Glutamatergic neuron (in vitro differentiated cells): Measurements from ENCODE around the gene CCDC91. TPM values are rescaled to one million over a fixed set of nuclear protein-coding genes. Genes with fewer than 3 reads are reported as not detected.

Experiments
- DNase-seq: peaks from one replicate; pipeline ENCODE4 v3.0.0; 2022
- H3K27ac Mint-ChIP-seq: one replicate; pipeline ENCODE4 v1.8.0; 2020; ENCODE audit warnings: mild to moderate bottlenecking, mixed read lengths, inconsistent platforms; ENCODE audit not compliant: unreplicated experiment
- H3K27me3 Mint-ChIP-seq: one replicate; pipeline ENCODE4 v1.8.0; 2020; ENCODE audit warnings: mild to moderate bottlenecking, moderate library complexity, mixed read lengths, inconsistent platforms; ENCODE audit not compliant: unreplicated experiment
- H3K36me3 Mint-ChIP-seq: one replicate; pipeline ENCODE4 v1.8.0; 2020; ENCODE audit warnings: mild to moderate bottlenecking, mixed read lengths, inconsistent platforms; ENCODE audit not compliant: unreplicated experiment
- H3K4me1 Mint-ChIP-seq: one replicate; pipeline ENCODE4 v1.8.0; 2020; ENCODE audit warnings: mild to moderate bottlenecking, low read depth, mixed read lengths, inconsistent platforms; ENCODE audit not compliant: unreplicated experiment
- H3K4me3 Mint-ChIP-seq: one replicate; pipeline ENCODE4 v1.8.0; 2020; ENCODE audit warnings: mild to moderate bottlenecking, mixed read lengths, inconsistent platforms; ENCODE audit not compliant: unreplicated experiment
- H3K9me3 Mint-ChIP-seq: one replicate; pipeline ENCODE4 v1.8.0; 2020; ENCODE audit warnings: mild to moderate bottlenecking, moderate library complexity, mixed read lengths, inconsistent platforms; ENCODE audit not compliant: unreplicated experiment
- total RNA-seq: library from RNA; stranded (reverse); fragmentation: NEBNext Ultra II Directional; extraction: Animal tissue kit (Norgen Biotek cat#: 25700); gene quantifications from one replicate; pipeline ENCODE4 v1.2.1, GENCODE V29; 2021; ENCODE audit not compliant: unreplicated experiment
- TF ChIP-seq, protein P1 (sequence below): fragments of 200-600 bp; sonication (generic); IDR thresholded peaks from one replicate; pipeline ENCODE4 v1.5.0; 2021; ENCODE audit not compliant: partially characterized antibody, unreplicated experiment

The CCDC91 gene
- total RNA-seq, 1 donor from 2014 or later: 37.3 TPM

- no peaks in the 10 kb centered on the region for H3K9me3 Mint-ChIP-seq
- TF ChIP-seq, protein P1, sequence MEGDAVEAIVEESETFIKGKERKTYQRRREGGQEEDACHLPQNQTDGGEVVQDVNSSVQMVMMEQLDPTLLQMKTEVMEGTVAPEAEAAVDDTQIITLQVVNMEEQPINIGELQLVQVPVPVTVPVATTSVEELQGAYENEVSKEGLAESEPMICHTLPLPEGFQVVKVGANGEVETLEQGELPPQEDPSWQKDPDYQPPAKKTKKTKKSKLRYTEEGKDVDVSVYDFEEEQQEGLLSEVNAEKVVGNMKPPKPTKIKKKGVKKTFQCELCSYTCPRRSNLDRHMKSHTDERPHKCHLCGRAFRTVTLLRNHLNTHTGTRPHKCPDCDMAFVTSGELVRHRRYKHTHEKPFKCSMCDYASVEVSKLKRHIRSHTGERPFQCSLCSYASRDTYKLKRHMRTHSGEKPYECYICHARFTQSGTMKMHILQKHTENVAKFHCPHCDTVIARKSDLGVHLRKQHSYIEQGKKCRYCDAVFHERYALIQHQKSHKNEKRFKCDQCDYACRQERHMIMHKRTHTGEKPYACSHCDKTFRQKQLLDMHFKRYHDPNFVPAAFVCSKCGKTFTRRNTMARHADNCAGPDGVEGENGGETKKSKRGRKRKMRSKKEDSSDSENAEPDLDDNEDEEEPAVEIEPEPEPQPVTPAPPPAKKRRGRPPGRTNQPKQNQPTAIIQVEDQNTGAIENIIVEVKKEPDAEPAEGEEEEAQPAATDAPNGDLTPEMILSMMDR: no peak
- no peak overlapping the region for H3K27ac Mint-ChIP-seq
- no peaks in the 10 kb centered on the region for H3K4me1 Mint-ChIP-seq
- DNase-seq: no peak
- H3K27me3 Mint-ChIP-seq: no peaks in the 10 kb centered on the region
- H3K4me3 Mint-ChIP-seq: no peak overlapping the region
- H3K36me3 Mint-ChIP-seq: peaks cover 3% of the 10 kb centered on the region
Observed at GRCh38 chr12:28390206-28390605, 199.9 kb downstream of the CCDC91 start.

DNA sequence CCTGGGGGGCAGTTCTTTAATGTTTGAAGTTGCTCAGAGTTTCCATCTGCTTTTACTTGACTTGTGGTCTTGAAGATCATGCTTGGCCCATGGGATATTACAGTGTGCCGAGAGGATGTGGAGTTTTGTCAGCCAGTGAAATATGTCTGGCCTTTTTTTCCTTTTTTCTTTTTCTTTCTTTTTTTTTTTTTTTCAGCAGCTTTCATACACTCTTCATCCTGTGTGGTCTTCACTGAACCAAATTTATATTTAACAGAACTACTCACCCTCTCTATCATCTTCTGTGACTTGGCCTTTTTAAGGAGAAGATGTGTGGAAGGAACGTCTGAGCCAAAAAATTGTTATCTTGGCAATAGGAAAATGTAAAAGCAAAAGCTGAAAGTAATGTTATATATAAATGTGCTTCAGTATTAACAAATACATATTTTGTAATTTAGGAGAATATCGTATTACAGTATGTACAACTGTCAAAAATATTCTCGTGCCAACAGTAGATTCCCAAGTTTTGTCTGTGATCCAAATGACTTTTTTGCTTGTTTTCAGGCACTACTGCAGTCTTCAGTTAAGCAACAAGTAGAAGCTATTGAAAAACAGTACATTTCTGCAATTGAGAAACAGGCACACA is 200.6 kb downstream of the CCDC91 start:
- Mint-ChIP-seq H3K27ac (no peak overlapping the region), H3K4me3 (no peak overlapping the region), H3K4me1 (no peaks in the 10 kb centered on the region), H3K36me3 (peaks cover 3% of the 10 kb centered on the region), H3K9me3 (no peaks in the 10 kb centered on the region), H3K27me3 (no peaks in the 10 kb centered on the region)
- TF ChIP-seq, protein P1: no peak
- no peak for DNase-seq

DNA sequence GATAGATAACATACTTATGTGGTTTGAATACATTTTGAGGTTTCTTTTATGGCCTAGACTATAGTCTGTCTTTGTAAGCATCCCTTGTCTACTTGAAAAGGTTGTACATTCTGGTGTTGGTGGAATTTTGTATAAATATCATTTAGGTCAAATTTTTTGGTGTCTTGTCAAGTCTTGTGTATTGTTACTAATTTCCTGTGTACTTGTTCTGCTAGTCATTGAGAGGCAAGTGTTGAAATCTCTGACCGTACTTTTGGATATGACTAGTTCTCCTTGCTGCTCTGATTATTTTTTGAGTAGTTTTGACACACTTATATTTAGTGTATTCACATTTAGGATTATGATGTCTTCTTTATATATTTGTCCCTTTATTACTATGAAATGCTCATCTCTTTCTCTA is 219.6 kb downstream of the CCDC91 start:
- no peak for DNase-seq
- Mint-ChIP-seq H3K27me3 (no peaks in the 10 kb centered on the region), H3K27ac (no peak overlapping the region), H3K9me3 (peaks cover 2% of the 10 kb centered on the region), H3K36me3 (no peaks in the 10 kb centered on the region), H3K4me3 (no peak overlapping the region), H3K4me1 (no peaks in the 10 kb centered on the region)
- TF ChIP-seq, protein P1: no peak

DNA sequence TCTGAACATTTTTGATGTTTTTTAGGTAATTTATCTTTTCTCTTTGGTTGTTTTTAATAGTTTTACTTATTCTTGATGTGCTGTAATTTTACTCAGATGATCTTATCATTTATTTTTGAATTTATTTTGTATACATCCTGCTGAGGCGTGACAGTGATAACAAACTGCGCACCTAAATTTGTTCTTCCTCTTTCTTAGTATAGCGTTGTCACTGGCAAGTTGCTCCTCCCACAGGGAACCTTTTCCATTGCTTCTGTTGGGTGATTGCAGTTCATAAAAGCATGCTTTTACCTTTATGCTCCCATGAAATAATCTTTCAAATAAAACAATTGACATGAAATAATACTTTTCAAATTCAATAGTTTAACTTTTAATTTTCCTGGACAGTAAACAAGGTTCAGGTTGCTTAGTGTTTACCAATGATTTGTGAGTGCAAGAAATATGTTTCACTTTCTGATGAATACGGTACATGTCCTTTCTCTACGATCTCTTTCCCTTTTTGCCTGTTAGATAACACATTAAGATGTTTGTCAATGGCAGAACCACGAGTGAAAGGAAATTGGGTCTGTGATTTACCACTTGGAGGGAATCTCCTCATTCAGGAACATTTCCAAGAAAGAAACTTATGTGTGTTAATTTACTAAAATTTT is 223.3 kb downstream of the CCDC91 start:
- Mint-ChIP-seq H3K4me3 (no peak overlapping the region), H3K27me3 (no peaks in the 10 kb centered on the region), H3K4me1 (no peaks in the 10 kb centered on the region), H3K27ac (no peak overlapping the region), H3K9me3 (no peaks in the 10 kb centered on the region), H3K36me3 (no peaks in the 10 kb centered on the region)
- TF ChIP-seq, protein P1: no peak
- no peak for DNase-seq

- H3K4me3 Mint-ChIP-seq: no peak overlapping the region
- no peaks in the 10 kb centered on the region for H3K4me1 Mint-ChIP-seq
- no peaks in the 10 kb centered on the region for H3K27me3 Mint-ChIP-seq
- DNase-seq: no peak
- H3K36me3 Mint-ChIP-seq: no peaks in the 10 kb centered on the region
- TF ChIP-seq, protein P1: no peak
- H3K27ac Mint-ChIP-seq: no peak overlapping the region
- H3K9me3 Mint-ChIP-seq: no peaks in the 10 kb centered on the region
Observed at GRCh38 chr12:28415755-28416154, 225.5 kb downstream of the CCDC91 start.
